ENCODE results near the gene PRKCG.

PRKCG gene

GRCh38 chr19:53871454-53871853 is 10.5 kb upstream of the PRKCG start:
- TF ChIP-seq CTCF (IDR thresholded peaks at IDR 0.05) = no peak

- TF ChIP-seq CTCF (IDR thresholded peaks at IDR 0.05) = no peak
These were observed 9.2 kb upstream of the PRKCG start for GRCh38 chr19:53872762-53873161.

GRCh38 chr19:53873773-53874605 is 8.0 kb upstream of the PRKCG start:
- no peak for TF ChIP-seq CTCF (IDR thresholded peaks at IDR 0.05)

- no peak for TF ChIP-seq CTCF (IDR thresholded peaks at IDR 0.05)
These were observed 7.4 kb upstream of the PRKCG start for GRCh38 chr19:53874606-53874990.

GRCh38 chr19:53875602-53876325 is 6.2 kb upstream of the PRKCG start:
- no peak for TF ChIP-seq CTCF (IDR thresholded peaks at IDR 0.05)

- TF ChIP-seq CTCF (IDR thresholded peaks at IDR 0.05) = no peak
These were observed 5.3 kb upstream of the PRKCG start for GRCh38 chr19:53876651-53877224.

- TF ChIP-seq CTCF (IDR thresholded peaks at IDR 0.05) = no peak
These were observed 4.6 kb upstream of the PRKCG start for GRCh38 chr19:53877361-53877766.
